ENCODE data around the gene ANXA1. TPM values are rescaled to one million over a fixed set of nuclear protein-coding genes. Genes with fewer than 3 reads are reported as not detected.
"Not testable (repeated sequence)": the region's sequence is repeated elsewhere in the genome, so short reads cannot be mapped to it uniquely, and the experiment has no call there.

ANXA1 gene, protein sequence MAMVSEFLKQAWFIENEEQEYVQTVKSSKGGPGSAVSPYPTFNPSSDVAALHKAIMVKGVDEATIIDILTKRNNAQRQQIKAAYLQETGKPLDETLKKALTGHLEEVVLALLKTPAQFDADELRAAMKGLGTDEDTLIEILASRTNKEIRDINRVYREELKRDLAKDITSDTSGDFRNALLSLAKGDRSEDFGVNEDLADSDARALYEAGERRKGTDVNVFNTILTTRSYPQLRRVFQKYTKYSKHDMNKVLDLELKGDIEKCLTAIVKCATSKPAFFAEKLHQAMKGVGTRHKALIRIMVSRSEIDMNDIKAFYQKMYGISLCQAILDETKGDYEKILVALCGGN
- 10 to 100 TPM; 13.9 to 63.1 TPM for total RNA-seq

DNA sequence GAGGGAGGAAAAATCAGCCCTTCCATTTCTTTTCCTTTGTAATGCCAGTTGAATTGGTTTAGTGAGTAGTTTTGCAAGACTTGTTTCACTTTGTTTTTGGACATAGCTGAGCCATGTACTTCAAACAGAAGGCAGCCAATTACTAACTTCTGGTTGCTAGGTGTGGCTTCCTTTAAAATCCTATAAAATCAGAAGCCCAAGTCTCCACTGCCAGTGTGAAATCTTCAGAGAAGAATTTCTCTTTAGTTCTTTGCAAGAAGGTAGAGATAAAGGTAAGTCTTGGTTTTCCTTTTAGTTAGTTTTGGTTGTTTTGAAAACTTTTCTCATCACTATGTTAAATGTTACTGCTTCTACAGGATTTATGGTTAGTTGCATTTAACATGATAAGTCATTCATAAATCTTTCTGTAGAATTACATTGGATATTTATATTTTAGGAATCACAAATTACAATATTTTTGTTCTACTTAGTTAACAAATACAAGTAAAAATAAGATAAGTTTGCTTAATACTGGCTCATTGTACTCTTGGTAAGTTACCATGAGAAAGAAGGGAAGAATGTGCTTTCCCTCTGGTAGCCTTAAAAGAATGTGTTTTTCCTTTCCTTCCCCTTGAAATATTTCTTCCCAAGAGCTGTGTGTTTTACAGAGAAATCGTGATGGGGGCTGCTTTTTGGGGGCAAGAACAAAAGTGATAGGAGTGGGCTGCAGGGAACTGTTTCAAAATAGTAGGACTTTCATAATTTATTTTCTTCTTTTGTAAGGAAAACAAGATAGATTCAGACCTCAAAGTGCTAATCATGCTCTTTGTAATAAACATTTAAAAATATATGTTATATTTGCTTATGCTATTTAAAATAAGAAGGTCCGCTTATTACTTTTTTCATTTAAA lies at the start of gene ANXA1:
Gene ANXA1, plus strand, starts transcription at position 213 of the 890 bp plus-strand sequence. CDS start 6,671 bp downstream, outside the sequence.
- Mint-ChIP-seq H3K27ac (peak within 1 kb of the TSS; percentile 61 to 83), H3K36me3 (peaks cover 5 to 6% of the 10 kb centered on the region in 2 donors), H3K9me3 (peaks cover 0 to 5% of the 10 kb centered on the region in 2 donors)
- DNase-seq (ENCODE audit: low spot score in 2 of 2) (no peak), ATAC-seq (peak; percentile 26 to 37)

DNA sequence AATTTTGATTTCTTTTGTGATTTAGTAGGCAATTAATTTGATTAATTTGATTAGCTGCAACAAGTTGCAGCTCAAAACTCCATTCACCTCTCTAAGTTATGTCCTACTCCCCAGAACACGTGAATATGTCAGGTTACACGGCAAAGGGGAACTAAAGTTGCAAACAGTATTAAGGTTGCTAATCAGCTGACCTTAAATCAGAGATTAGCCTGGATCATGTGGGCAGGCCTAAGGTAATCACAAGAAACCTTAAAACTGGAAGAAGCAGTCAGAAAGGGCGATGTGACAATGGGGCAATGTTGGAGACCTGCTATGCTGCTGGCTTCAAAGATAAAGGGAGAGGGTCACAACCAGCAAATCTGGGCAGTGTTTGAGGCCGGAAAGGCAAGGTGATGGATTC lies 47.3 kb upstream of the ANXA1 start:
- ATAC-seq (no peak), DNase-seq (ENCODE audit: low spot score in 2 of 2) (no peak)
- no peaks in the 10 kb centered on the region for H3K36me3 Mint-ChIP-seq
- no peaks in the 10 kb centered on the region for H3K9me3 Mint-ChIP-seq
- H3K27ac Mint-ChIP-seq, result no peak overlapping the region

DNA sequence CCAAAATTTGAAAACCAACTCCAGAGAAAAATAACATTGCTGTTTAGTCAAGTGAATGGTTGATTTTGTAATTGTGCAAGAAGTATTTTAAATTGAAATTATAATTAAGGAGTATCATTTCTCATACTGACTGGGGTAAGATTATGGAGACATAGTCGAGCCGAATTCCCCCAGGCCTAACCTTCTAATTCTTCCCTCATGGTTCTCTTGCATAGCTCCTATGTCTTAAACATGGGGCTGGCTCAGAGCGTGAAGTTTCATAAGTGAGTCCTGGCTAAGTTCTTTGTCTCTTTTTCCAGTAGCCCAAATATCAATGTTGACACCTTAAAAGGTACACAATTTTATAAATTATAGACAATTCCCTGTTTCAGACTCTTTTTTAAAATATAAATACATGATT lies 46.7 kb upstream of the ANXA1 start:
- DNase-seq (ENCODE audit: low spot score in 2 of 2) (no peak), ATAC-seq (no peak)
- no peak overlapping the region for H3K27ac Mint-ChIP-seq
- no peaks in the 10 kb centered on the region for H3K9me3 Mint-ChIP-seq
- no peaks in the 10 kb centered on the region for H3K36me3 Mint-ChIP-seq

DNA sequence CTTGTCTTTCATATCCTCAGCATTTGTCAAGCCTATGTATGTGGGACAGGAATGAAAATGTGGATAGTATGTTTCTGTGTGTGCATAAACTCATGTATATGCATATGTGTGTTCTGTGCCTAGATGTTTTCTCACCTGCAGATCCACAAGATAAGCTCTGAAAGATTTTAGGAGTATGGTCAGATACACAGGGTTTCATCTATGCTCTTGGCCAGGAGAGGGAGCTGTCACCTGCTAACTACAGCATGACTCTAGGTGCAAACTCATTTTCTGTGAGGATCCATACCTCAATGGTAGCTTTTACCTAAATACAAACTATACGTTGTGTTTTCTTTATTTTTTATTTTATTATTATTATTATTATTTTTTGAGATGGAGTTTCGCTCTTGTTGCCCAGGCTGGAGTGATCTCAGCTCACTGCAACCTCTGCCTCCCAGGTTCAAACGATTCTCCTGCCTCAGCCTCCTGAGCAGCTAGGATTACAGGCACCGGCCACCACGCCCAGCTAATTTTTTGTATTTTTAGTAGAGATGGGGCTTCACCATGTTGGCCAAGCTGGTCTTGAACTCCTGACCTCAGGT lies 44.1 kb upstream of the ANXA1 start:
- not testable (repeated sequence) for H3K36me3 Mint-ChIP-seq, H3K9me3 Mint-ChIP-seq, H3K27ac Mint-ChIP-seq
- peak; percentile 78 to 91 for ATAC-seq
- peak in 1 of 2 donors; percentile 58 for DNase-seq (ENCODE audit: low spot score in 2 of 2)

DNA sequence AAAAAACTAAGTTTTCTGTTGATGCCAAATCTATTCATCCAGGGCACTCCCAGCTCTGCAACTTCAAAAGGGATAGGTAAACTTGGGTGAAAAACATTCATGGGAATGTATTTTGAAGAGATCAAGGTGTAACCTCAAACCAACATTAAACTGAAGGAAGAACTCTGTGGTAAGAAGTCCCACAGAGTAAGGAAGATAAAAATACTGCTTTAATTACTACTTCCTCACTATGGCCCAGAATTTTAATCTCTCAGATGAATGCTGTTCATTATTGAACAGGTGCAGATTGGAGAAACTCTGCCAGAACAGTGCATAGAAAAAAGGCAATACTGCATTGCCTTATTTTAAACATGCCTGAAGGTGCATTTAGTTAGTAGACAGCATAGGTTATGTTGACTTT lies 37.6 kb upstream of the ANXA1 start:
- H3K36me3 Mint-ChIP-seq, result no peaks in the 10 kb centered on the region
- no peak for ATAC-seq
- no peaks in the 10 kb centered on the region for H3K9me3 Mint-ChIP-seq
- H3K27ac Mint-ChIP-seq, result no peak overlapping the region
- DNase-seq (ENCODE audit: low spot score in 2 of 2), result no peak

DNA sequence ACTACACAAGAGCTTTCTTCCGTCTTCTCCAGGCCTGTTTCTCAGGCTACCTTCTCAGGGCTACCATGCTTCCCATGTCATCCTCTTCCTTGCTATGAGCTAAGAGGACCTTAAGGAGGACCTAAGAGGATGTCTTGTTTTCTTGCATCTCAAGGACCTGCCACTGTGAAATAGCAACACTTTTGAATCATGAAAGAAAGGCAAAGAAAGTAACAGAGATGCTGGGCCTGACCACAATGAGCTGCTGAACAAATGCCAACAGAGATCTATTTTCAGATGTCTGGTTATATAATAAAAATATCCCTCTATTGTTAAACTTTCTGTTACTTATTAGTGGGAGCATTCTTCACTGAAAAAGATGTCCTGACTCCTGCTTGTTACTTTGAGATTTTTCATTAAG lies 36.7 kb upstream of the ANXA1 start:
- no peaks in the 10 kb centered on the region for H3K36me3 Mint-ChIP-seq
- H3K9me3 Mint-ChIP-seq, result no peaks in the 10 kb centered on the region
- no peak for DNase-seq (ENCODE audit: low spot score in 2 of 2)
- ATAC-seq, result no peak
- H3K27ac Mint-ChIP-seq, result no peak overlapping the region

DNA sequence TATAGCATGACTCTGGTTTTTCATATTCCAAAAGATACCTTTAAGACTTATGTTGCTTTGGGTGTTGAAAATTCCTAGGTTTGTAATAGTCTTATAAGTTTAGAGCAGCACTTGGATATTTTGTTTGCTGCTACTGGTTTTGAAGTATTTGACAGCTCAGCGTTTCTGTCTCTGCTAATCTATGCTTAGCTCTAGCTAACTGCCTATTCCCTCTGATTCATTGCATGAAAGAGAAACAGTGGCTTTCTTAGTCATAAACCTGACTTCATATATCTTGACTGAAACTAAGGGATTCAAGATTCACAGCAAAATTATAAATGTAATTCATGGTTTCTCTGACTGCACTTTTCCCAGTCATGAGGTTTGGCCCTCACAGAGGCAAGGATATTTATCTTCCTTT lies 35.6 kb upstream of the ANXA1 start:
- no peak for DNase-seq (ENCODE audit: low spot score in 2 of 2)
- peak; percentile 98 to 99 for ATAC-seq
- Mint-ChIP-seq H3K9me3 (no peaks in the 10 kb centered on the region), H3K27ac (peak overlapping the region; percentile 27 to 81), H3K36me3 (no peaks in the 10 kb centered on the region)

DNA sequence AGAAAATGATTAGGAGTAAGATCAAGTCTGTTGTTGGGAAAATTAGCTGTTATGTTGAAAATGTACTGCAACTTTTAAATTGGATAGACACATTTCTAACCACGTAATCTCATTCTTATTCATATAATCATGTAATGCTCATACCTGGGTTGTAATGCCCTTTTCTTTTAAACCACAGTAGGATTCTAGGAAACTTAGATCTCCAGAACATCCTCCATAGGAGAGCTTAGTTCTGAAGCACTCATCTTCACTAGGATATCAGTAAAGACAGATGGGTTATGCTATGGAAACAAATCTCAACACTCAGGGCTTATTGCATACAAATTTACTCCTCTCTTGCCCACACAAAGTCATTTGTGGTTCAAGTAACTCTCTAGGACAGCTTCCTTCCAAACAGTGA lies 34.8 kb upstream of the ANXA1 start:
- Mint-ChIP-seq H3K9me3 (no peaks in the 10 kb centered on the region), H3K27ac (peak overlapping the region; percentile 27 to 81), H3K36me3 (no peaks in the 10 kb centered on the region)
- DNase-seq (ENCODE audit: low spot score in 2 of 2), result no peak
- ATAC-seq, result peak; percentile 47 to 68

DNA sequence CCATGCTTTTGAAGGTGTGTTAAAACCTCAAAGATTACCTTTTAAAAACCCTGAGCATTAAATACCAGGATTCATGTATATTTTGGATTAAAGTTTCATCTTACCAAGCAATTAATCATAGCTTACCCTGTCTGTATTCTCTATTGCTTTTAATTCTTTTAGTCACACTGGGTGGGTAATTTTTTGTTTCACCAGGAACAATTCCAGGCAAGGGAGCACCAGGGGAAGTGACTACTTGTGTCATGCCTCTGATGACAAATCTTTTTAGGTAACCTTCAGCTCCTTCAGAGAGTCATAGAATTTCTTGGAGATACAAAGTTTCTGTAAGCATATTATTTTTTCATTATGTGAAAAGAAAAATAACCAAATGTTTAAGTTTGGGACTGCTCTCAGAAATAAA lies 33.4 kb upstream of the ANXA1 start:
- H3K36me3 Mint-ChIP-seq, result no peaks in the 10 kb centered on the region
- no peak overlapping the region for H3K27ac Mint-ChIP-seq
- H3K9me3 Mint-ChIP-seq, result no peaks in the 10 kb centered on the region
- no peak for DNase-seq (ENCODE audit: low spot score in 2 of 2)
- no peak for ATAC-seq

DNA sequence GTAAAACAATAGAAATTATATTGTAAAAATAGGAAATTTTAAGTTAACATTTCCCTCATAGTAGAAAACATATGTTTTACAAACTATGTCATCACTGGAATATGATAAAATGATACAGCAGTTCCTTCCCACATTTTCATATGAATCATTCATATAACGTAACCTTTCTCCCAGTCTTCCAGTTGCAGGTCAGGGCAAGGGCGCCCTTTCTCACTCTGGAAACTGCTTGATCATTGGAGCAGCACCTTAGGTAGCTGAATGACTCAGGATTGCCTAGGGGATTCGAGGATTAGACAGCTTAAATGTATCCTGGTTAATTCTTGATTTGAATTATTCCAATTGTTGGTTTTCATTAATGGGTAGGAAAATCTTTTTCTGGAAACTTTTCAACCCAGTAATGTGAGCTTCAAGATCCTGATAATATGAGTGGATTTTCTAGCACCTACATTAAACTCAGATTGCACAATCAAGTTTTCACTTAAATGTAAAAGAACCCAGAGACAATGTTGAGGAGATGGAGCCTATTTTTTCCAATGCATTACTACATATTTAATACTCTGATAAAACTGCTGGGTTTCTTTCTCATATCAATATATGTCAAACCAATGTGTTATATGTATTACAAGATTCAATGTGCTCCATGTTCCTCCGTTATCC lies 32.6 kb upstream of the ANXA1 start:
- H3K27ac Mint-ChIP-seq, result no peak overlapping the region
- DNase-seq (ENCODE audit: low spot score in 2 of 2), result no peak
- no peak for ATAC-seq
- H3K36me3 Mint-ChIP-seq, result no peaks in the 10 kb centered on the region
- H3K9me3 Mint-ChIP-seq, result no peaks in the 10 kb centered on the region

DNA sequence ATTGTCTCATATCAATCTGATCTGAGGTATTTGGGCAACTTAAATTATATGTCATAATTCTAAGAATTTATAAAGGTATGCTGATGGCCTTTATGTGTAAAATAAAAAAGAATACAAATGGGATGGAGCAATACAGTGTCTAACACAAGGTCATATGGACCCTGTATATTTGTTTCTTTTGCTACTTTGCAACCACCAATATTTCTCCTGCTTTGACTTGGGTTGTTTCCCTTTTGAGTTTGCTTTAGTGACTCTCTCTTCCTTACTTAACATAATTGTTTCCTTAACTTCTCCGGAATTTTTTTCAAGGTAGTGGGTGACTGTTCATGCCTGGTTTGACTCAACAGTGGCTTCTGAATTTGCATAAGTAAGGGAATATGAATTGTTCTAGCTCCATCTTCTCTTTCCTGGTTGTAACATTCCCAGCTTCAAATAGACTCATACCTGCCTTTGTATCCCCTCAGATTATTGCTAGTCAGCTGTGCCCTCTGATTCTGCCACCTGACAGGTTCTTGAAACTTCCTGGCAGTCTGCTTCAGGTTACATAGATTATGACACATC lies 30.2 kb upstream of the ANXA1 start:
- no peak overlapping the region for H3K27ac Mint-ChIP-seq
- no peaks in the 10 kb centered on the region for H3K36me3 Mint-ChIP-seq
- DNase-seq (ENCODE audit: low spot score in 2 of 2) (no peak), ATAC-seq (peak in 1 of 2 donors; percentile 37)
- H3K9me3 Mint-ChIP-seq, result no peaks in the 10 kb centered on the region

DNA sequence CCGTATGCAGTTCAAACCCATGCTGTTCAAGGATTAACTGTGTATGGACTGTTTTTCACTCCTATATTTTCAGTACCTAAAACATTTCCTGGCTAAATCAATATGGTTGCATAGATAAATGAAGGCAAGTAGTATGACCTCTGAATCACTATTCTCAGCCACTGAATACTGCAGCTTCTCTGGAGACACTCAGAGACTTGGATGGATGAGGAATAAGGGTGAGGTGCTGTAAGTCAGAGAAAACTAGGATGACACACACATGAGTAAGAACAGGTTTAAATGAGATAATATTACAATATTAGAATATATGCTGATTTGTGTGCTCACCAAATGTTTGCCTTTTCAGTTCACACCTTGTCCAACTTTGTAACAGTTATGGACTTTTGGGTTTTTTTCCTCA lies 26.0 kb upstream of the ANXA1 start:
- ATAC-seq (no peak), DNase-seq (ENCODE audit: low spot score in 2 of 2) (no peak)
- no peaks in the 10 kb centered on the region for H3K36me3 Mint-ChIP-seq
- no peaks in the 10 kb centered on the region for H3K9me3 Mint-ChIP-seq
- no peak overlapping the region for H3K27ac Mint-ChIP-seq

DNA sequence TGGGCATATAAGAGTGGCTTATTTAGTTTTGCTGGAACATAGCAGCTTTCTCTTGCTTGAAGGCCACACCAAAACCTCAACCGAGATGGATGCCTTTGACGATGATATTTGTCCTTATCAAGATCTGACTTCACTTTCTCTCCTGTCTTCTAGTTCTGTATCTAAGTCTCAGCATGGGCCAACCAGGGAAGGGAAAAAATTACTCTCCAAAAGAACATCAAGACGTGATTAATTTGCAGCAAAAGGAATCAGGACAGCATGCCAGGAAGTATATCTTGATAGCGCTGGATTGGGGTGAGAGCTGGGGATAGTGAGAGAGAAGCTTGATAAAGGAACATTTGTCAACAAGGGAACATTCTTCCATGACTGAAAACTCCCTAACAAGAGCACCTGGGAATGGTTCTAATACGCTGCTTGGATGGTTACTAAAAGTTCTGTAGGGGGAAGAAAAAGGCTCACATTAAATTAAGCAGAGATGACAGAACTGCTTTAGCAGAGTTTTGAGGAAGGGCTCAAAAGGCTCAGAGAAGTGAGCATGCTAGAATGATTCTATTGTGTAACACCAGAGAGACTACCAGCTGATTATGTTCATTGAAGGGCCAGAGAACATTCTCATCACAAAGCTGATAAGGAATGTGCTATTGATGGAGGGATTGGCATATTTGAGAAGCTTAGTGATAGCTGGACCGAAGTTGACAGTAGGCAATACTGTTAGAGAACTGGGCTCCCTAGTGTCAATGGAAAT lies 21.6 kb upstream of the ANXA1 start:
- Mint-ChIP-seq H3K36me3 (no peaks in the 10 kb centered on the region), H3K27ac (no peak overlapping the region), H3K9me3 (no peaks in the 10 kb centered on the region)
- DNase-seq (ENCODE audit: low spot score in 2 of 2) (no peak), ATAC-seq (no peak)

DNA sequence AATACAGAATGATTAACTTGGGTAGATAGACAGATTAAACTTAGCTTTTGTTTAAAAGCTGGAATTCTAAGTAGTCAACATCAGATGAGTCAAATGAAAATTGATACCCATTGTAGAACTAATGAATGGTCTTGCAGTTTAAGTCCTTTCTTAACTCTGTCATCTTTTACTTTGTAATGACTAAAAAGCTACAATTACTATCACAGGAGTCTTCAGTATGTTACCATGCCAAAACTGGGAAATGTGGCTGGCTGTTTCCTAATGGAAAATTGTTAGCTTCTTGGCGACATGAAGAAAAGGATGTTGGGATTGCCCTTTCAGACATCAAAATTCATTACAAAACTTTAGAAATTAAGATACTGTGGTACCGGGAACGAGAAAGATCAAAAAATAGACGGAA lies 20.2 kb upstream of the ANXA1 start:
- Mint-ChIP-seq H3K27ac (peak overlapping the region; percentile 94 to 95), H3K36me3 (no peaks in the 10 kb centered on the region), H3K9me3 (no peaks in the 10 kb centered on the region)
- DNase-seq (ENCODE audit: low spot score in 2 of 2) (no peak), ATAC-seq (no peak)

DNA sequence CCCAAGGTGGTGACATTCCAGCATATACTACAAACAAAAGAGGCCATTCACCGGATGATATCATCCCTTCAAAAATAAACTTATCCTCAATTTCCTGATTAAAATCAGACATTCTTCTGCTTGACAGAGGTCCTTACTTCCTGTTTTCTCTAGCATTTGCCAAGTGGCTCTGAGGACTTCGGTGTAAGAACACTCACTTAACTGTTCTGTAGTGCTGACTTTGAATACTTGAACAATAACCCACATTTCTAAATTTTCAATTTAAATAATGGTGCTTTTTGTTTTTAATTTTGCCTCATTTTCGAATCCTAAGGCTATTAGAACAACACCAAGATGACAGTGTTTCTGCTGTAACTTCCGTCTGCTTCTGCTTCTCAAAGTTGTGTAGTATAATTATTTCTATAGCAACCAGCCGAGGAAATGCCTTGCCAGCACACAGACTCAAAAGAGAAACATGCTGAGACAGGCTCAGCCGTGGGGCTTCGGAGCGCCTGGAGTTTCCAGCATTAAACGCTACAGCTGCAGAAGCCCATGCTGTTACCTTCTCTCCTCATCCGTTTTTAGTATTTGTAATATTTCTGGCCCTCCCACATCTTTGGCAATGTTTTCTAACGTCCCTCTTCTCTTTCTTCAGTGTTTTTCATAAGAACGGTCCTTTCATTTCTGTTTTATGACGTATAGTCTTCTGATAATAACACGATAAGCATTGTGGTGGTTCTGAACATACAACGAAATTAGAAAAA lies 19.5 kb upstream of the ANXA1 start:
- no peaks in the 10 kb centered on the region for H3K36me3 Mint-ChIP-seq
- DNase-seq (ENCODE audit: low spot score in 2 of 2) (peak; percentile 57 to 63), ATAC-seq (peak; percentile 92 to 96)
- peak overlapping the region; percentile 94 to 95 for H3K27ac Mint-ChIP-seq
- no peaks in the 10 kb centered on the region for H3K9me3 Mint-ChIP-seq

Data from activated naive CD4-positive, alpha-beta T cell treated with anti-CD3 and anti-CD28 coated beads, Interleukin-2, amount 50 U/mL, for 72 hours (primary cell).